ENCODE results near the gene CPLANE2. TPM values are rescaled to one million over a fixed set of nuclear protein-coding genes. Genes with fewer than 3 reads are reported as not detected.

CPLANE2 gene
- total RNA-seq, 1 donor from 2014 or later = 12.9 TPM

DNA sequence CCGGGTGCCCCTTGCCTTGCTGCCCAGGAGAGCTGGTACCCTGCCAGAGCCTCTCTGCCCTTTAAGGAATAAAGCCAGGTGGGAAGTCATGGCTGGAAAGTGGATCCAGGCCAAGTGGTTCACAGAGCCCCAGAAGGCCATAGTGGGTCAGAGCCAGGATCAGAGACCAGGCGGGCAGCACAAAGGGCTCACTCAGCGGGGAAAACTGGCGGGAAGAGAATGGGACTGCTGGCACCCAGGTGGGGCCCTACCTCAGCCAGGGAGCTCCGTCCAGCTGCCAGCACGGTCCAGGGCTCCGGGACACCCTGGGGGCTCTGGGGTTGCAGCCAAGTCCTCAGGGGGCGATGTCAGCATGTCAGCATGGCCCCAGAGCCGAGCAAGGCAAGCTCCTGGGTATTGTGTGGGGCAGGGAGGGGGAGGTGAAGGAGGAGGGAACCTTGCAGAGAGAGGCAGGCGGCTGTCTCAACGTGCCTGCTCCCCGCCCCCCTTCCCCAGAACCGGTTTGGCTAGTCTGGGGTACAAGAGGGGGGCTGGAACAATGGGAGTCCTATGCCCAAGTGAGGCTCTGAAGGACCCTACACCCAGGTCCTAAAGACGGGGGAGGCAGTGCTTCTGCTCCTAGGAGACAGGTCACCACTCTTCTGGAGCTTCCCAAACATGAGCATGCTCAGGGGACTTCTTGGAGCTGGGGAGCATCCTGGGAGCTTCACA lies 24.6 kb downstream of the CPLANE2 start, which contains the start of gene ARHGEF19:
Gene ARHGEF19, minus strand, starts transcription at position 402 of the 711 bp plus-strand sequence. CDS start 3,598 bp downstream, outside the sequence.
- Mint-ChIP-seq H3K4me3 (peak within 1 kb of the TSS; percentile 78), H3K9me3 (no peaks in the 10 kb centered on the region), H3K27ac (peak within 1 kb of the TSS; percentile 36), H3K36me3 (no peaks in the 10 kb centered on the region), H3K4me1 (ENCODE audit: unreplicated experiment) (peaks cover 36% of the 10 kb centered on the region), H3K27me3 (peaks cover 10% of the 10 kb centered on the region)
- DNase-seq (ENCODE audit: extremely low spot score, unreplicated experiment) = no peak
- TF ChIP-seq, protein P1, sequence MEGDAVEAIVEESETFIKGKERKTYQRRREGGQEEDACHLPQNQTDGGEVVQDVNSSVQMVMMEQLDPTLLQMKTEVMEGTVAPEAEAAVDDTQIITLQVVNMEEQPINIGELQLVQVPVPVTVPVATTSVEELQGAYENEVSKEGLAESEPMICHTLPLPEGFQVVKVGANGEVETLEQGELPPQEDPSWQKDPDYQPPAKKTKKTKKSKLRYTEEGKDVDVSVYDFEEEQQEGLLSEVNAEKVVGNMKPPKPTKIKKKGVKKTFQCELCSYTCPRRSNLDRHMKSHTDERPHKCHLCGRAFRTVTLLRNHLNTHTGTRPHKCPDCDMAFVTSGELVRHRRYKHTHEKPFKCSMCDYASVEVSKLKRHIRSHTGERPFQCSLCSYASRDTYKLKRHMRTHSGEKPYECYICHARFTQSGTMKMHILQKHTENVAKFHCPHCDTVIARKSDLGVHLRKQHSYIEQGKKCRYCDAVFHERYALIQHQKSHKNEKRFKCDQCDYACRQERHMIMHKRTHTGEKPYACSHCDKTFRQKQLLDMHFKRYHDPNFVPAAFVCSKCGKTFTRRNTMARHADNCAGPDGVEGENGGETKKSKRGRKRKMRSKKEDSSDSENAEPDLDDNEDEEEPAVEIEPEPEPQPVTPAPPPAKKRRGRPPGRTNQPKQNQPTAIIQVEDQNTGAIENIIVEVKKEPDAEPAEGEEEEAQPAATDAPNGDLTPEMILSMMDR (conservative IDR thresholded peaks at IDR 0.05) = no peak

DNA sequence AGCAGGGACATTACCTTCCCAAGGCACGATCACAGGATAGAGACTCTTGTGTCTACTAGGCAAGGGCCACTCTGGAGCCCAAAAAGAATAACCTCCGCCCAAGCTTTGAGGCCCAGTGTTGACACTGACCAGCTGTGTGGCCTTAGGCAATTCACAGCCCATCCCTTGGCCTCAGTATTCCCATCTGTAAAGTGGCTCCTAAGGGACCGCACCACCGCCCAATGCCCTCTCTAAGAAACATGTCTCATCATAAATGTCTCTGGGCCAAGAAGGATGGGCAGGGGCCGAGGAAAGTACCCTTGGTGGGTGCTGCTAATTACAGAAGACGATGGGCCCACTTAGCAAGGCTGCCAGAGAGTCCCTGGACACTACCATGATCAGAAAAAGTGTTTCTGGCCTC lies 25.2 kb downstream of the CPLANE2 start:
- Mint-ChIP-seq H3K9me3 (no peaks in the 10 kb centered on the region), H3K27me3 (peaks cover 10% of the 10 kb centered on the region), H3K27ac (no peak overlapping the region), H3K36me3 (no peaks in the 10 kb centered on the region), H3K4me1 (ENCODE audit: unreplicated experiment) (peaks cover 37% of the 10 kb centered on the region), H3K4me3 (peak overlapping the region; percentile 78)
- TF ChIP-seq, protein P1 (conservative IDR thresholded peaks at IDR 0.05) = no peak
- no peak for DNase-seq (ENCODE audit: extremely low spot score, unreplicated experiment)

DNA sequence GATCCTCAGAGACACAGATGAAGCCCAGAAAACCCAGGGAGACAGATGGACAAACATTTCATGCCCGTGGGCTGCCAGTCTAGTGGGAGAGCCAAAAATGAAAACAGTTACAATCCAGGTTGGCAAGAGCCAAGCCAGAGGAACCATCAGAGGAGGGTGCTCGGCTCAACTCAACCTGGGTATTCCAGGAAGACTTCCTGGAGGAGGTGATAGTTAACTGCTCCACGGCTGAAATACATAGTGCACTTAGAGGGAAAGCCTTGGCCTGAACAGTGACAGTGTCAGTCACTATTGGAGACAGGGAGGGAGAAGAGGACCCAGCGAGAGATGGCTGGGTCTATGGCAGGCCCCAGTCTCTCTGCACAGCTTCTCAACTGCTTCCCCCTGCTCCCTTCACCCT lies 26.4 kb downstream of the CPLANE2 start:
- TF ChIP-seq, protein P1 (conservative IDR thresholded peaks at IDR 0.05) = no peak
- Mint-ChIP-seq H3K36me3 (no peaks in the 10 kb centered on the region), H3K9me3 (no peaks in the 10 kb centered on the region), H3K4me3 (peak overlapping the region; percentile 57), H3K27me3 (peaks cover 2% of the 10 kb centered on the region), H3K4me1 (ENCODE audit: unreplicated experiment) (peaks cover 29% of the 10 kb centered on the region), H3K27ac (no peak overlapping the region)
- DNase-seq (ENCODE audit: extremely low spot score, unreplicated experiment) = no peak

DNA sequence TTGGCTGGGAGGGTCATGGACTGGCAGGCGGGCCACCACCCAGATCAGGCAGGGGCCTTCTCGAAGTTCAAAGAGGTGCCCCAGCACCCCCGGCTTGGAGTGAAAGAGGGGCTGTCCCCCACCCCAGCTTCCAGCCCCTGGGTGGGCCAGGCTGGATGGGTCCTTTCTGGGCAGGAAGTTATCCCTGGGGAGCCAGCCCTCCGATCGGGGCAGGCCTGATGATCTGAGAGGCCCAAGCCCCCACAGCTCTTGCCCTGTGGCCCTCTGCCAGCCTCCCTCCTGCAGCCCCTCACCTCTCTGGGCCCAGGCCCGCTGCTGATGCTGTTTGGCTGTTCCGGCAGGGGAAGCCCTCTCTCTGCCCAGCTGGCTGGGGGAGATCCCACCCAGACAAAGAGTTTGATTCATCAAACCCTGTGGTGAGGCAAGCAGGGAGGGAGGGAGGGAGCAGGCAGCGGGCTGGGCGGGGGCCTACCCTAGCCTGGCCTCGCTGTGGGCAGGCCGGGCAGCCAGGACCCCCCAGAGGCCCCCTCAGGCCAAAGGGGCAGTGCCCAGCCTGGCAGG lies 27.1 kb downstream of the CPLANE2 start:
- Mint-ChIP-seq H3K9me3 (no peaks in the 10 kb centered on the region), H3K4me3 (peak overlapping the region; percentile 82), H3K36me3 (no peaks in the 10 kb centered on the region), H3K27ac (peak overlapping the region; percentile 10), H3K4me1 (ENCODE audit: unreplicated experiment) (peaks cover 29% of the 10 kb centered on the region), H3K27me3 (peaks cover 2% of the 10 kb centered on the region)
- no peak for DNase-seq (ENCODE audit: extremely low spot score, unreplicated experiment)
- TF ChIP-seq, protein P1 (conservative IDR thresholded peaks at IDR 0.05) = no peak

DNA sequence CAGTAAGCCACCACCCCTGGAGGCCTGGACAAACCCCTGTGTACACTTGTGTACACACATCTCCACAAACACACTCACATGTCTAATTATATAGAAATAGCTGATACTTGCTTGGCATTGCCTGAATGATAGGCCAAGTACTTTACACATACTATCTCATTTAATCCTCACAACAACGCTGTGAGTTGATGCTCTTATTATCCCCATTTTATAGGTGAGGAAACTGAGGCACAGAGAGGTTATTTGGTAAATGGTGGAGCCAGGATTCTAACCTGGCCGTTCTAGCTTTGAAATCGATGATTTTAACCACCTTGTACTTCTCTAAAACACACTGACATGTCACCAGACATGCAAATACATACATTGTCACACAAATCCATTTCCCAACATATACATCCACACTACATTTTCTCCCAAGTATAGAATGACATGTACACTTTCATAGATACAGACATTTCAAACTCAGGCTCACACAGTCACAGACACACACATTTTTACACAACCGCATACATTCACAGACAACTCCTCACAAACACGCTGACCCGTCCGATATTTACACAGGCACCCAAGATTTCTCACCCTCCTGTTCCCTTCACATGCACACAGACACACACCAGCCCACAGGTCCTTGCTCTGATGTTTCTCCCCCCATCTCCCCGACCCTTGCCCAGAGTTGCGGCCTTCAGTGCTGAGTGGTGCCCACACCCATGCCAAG lies 27.7 kb downstream of the CPLANE2 start:
- H3K4me3 Mint-ChIP-seq = peak overlapping the region; percentile 82

More for the DNA sequence above, 27.7 kb downstream of the CPLANE2 start:
- Mint-ChIP-seq H3K27me3 (peaks cover 2% of the 10 kb centered on the region), H3K9me3 (no peaks in the 10 kb centered on the region), H3K4me1 (ENCODE audit: unreplicated experiment) (peaks cover 29% of the 10 kb centered on the region), H3K27ac (peak overlapping the region; percentile 10), H3K36me3 (no peaks in the 10 kb centered on the region)
- DNase-seq (ENCODE audit: extremely low spot score, unreplicated experiment) = no peak
- TF ChIP-seq, protein P1 (conservative IDR thresholded peaks at IDR 0.05) = no peak
